HK-2 (cell line): ENCODE measurements around the gene HELLS.
"Not testable (repeated sequence)": the region's sequence is repeated elsewhere in the genome, so short reads cannot be mapped to it uniquely, and the experiment has no call there.

Experiments used
- DNase-seq: peaks from one replicate; pipeline ENCODE4 v3.0.0-alpha.2; 2018; ENCODE audit not compliant: unreplicated experiment

HELLS gene

DNA sequence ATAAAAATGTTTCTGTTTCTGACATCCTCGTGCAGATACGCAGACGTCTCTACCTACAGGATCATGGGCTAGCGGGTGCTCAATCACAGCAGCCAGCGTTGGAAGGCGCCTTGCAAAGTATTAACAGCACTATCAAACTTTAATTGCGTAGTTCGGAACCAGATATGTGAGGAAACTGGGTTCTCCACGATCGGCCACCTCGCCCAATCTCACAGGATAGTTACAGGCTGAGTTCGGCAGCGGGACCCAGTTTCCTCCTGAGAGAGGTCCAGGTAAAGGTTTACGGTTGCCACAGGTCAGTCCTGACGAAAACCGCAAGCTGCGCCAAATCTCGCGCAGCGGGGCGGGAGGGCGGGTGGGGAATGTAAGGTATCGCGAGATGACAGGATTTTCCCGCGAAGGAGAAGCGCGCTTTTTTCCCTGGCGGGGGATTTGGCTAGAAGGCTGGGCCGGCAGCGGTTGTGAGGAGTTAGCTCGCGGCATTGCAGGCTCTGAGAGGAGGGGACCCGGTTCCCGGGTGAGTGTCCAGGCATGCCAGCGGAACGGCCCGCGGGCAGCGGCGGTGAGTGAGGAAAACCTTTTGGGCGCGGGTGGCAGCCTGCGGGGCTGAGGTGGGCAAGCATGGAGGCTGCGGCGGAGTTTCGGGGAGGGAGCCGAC is at the start of gene HELLS:
HELLS (plus strand) TSS at position 398 of the 658 bp plus-strand sequence; CDS start at position 532, 134 bp downstream.
- peak; percentile 95 for DNase-seq

- no peak for DNase-seq
These were observed 49.6 kb upstream of the HELLS start for GRCh38 chr10:94496010-94496409.

DNA sequence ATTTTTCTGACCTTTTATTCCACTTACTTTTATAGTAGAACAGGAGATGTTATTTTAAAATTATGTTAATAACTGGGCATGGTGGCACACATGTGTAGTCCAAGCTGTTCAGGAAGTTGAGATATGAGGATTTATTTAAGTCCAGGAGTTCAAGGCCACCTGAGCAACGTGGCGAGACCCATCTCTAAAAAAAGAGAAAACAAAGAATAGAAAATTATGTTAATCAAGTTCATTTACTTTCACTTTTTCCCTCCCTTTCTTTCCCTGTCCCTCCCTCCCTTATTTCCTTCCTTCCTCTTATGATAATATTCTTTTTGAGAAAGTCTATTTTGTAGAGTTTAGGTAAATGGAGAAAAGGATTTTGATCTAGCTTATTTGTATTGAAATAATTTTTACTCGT is 48.9 kb upstream of the HELLS start:
- DNase-seq = no peak

GRCh38 chr10:94500063-94500462 is 45.5 kb upstream of the HELLS start:
- no peak for DNase-seq

DNA sequence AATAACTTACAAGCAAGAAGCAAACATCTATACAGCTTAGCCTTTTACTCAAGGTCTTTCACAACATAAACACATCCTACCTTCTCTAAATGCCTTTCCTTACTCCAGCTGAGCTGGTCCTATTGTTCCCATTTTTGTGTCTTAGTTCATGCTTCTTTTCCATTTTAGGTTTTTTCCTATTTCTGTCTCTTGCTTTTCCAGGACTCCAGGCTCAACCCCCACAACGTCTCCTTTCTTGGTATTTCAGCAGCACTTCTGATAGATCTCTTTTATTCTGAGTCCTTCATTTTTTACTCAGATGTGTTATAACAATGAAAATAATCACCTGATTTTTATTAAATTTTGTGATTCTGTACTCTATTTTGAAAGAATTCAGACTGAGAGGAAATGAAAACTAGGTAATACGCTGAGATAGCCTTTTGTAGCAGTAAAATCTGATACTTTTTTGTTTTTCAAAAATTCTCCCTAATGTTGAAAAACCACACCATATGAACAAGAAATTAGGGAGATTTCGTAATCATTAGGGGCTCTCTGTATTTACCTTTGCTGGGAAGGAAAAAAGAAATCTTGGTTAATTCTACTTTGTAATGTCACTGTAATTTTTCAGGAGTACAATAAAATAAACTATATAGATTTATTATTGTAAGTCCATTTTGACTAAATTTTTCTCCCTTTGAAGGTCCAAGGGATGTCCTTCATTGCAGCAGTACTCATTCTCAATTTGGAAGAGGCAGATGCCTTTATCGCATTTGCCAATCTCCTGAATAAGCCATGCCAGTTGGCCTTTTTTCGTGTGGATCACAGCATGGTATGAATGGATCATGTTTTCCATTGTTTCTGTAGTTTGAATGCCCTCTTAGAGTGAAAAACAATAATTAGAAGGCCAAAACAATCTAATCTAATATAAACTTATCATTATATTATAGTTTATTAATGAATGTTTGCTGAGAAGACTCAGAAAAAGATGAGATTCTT is 24.0 kb upstream of the HELLS start:
- DNase-seq = no peak

DNA sequence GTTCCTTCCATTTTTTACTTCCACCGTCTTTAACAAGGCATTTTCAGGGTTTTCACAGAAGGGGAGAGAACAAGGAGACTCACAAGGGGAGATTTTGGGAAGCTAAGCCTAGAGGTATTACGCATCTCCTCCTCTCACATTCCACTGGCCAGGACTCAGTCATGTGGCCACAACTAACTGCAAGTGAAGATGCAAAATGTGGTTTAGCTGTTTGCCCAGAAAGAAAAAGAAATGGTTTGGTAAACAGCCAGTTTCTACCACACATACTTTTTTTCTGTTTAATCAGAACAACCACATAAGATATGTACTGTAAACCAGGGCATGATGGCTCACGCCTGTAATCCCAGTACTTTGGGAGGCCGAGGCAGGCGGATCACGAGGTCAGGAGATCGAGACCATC is 21.4 kb upstream of the HELLS start:
- no peak for DNase-seq

DNA sequence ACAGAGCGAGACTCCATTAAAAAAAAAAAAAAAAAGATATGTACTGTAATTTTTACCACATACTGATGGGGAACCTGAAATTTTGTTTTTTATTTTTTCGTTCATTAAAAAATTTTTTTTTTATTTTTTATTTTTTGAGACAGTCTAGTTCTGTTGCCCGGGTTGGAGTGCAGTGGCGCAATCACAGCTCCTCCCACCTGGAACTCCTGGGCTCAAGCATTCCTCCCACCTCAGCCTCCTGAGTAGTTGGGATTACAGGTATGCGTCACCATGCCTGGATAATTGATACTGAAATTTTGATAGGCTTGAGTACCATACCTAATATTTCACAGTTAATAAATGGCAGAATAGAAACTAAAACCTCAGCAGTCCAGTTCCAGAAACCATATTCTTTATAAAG is 20.9 kb upstream of the HELLS start:
- no peak for DNase-seq

- not testable (repeated sequence) for DNase-seq
These were observed 14.0 kb upstream of the HELLS start for GRCh38 chr10:94531550-94531949.

- no peak for DNase-seq
These were observed 12.6 kb upstream of the HELLS start for GRCh38 chr10:94533027-94533426.

DNA sequence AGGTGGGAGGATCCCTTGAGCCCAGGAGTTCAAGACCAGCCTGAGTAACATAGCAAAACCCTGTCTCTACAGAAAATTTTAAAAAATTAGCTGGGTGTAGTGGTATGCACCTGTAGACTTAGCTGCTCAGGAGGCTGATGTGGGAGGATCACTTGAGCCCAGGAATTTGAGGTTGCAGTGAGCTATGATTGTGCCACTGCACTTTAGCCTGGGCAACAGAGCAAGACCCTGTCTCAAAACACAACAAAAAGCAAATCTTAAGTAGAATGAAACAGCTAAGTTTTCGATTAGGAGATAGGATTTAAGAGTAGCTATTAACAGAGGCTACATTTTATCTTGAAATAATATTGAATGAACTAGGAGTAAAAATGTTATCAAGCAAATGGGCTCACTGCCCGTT is 3.3 kb upstream of the HELLS start:
- DNase-seq = not testable (repeated sequence)

GRCh38 chr10:94546049-94546900 is 687 bp downstream of the HELLS start:
- no peak for DNase-seq

- DNase-seq = no peak
These were observed 1.3 kb downstream of the HELLS start for GRCh38 chr10:94546901-94547185.

DNA sequence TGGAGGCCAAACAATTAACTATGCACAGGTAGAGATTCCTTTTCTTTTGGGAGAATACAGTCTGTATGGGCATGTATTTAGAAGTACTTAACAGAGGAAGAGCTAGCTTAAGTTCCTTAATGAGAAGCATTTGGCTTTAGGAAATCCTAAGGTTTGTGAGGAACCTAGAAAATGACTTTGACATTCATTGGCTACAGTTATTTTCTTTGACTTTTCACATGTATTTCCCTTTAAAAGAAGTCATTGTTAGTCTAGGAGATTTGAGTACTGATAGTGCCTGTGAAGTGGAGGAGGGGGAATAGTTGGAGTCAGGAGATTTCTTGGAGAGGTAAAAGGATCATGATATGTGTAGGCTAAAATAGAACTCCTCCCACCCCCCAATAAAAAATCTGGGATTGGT is 3.6 kb downstream of the HELLS start:
- DNase-seq = no peak

GRCh38 chr10:94567714-94568307 is 22.2 kb downstream of the HELLS start:
- DNase-seq = peak; percentile 30

- no peak for DNase-seq
These were observed 25.5 kb downstream of the HELLS start for GRCh38 chr10:94571081-94571480.

GRCh38 chr10:94571528-94571927 is 25.9 kb downstream of the HELLS start:
- no peak for DNase-seq

DNA sequence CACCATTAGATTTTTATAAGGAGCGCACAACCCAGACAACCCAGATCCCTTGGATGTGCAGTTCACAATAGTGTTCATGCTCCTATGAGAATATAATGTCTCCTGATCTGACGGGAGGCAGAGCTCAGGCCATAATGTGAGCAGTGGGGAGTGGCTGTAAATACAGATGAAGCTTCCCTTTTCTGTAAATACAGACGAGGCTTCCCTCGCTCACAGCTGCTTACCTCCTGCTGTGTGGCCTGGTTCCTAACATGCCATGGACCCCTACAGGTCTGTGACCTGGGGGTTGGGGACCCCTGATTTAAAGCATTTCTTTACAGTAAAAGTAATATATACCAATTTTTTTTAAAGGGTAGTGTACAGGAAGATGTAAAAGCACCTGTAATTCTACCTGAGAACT is 33.2 kb downstream of the HELLS start:
- no peak for DNase-seq

DNA sequence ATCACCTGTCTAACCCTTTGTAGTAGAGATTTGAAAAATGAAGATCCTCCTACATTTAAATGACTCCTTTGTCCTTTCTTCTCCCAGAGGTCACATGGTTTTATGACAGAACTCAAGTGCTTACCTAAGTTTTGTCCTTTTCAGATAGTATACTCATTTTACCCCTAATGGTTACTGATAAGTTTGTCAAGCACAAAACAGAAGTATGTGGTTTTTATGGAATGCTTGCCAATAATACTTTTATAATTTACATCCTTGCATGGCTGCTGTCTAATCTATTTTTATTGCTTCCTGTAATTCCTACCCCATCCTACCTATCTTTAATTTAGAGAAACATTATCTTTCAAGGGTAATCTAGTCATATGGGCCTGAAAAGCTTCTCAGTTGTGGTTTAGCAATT is 37.5 kb downstream of the HELLS start:
- DNase-seq = no peak

GRCh38 chr10:94591461-94592205 is 46.0 kb downstream of the HELLS start:
- DNase-seq = no peak

DNA sequence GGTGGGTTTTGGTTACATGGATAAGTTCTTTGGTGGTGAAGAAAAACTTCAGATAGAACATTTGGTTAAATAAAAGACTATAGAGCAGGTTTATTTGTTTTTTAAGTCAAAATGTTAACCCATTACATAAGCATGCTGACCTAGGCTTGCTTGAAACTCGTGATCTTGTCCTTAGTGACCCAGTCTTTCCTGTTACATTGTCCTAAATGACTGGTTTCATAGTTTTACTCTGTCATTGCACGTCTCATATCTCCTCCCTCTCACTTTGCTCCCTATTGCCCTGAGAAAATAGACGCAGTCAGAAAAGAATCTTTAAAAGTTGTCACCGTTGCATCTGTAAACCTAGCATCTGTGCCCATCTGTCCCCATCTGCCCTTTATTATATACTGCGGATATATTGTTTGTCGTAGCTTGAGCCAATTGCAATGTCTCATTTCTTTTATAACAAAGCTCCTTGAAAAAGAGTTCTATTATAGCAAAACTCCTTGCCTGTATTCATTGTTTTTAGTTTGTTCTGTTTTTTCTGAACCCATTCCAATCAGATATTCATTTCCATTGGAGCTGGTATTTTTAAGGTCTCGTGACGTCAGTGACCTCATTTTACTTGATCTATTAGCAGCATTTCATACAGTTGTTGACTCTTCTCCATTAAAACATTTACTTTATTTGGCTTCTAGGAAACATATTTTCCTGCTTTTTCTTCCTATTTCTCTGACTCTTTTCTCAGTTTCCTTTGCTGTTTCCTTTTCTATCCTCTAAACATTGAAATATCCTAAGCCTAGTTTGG is 57.3 kb downstream of the HELLS start:
- no peak for DNase-seq
